H1 (cell line): ENCODE results near the gene SPATS2L. TPM values are rescaled to one million over a fixed set of nuclear protein-coding genes. Genes with fewer than 3 reads are reported as not detected.

Experiments used
- CTCF ChIA-PET: fragments of 300-600 bp; sonication (Branson Sonifier 250); formaldehyde crosslinking; loops from one replicate; lab custom pipeline; 2021; ENCODE audit not compliant: partially characterized antibody; lab: Charles Lee
- POLR2A ChIA-PET: fragments of 300-600 bp; sonication (Branson Sonifier 250); formaldehyde crosslinking; loops from one replicate; lab custom pipeline; 2021; ENCODE audit warnings: inconsistent platforms; ENCODE audit not compliant: partially characterized antibody; lab: Charles Lee
- DNase-seq, 2 experiments: peaks; one replicate each; pipeline versions ENCODE4 v3.0.0 to v3.0.0-alpha.2; 2010 to 2022; ENCODE audit warnings: low spot score in 2 of 2, low read depth in 1 of 2, mixed read lengths in 1 of 2
- FAIRE-seq: peaks from 2 replicates; lab custom pipeline; 2011; peaks lifted over from hg19 to GRCh38; lab: Jason Lieb, UNC
- H2AFZ ChIP-seq: 2 replicates; pipeline ENCODE4 v1.8.1; 2012; ENCODE audit warnings: low read length, inconsistent platforms
- H2AK5ac ChIP-seq: 2 replicates; pipeline ENCODE4 v1.6.1; 2013; ENCODE audit warnings: low read depth, low read length
- H2BK120ac ChIP-seq: replicated peaks from 2 replicates; pipeline ENCODE3; 2013; ENCODE audit warnings: low read depth, low read length, inconsistent platforms
- H2BK12ac ChIP-seq: 2 replicates; pipeline ENCODE4 v1.6.1; 2013; ENCODE audit warnings: low read depth, low read length
- H2BK15ac ChIP-seq: 2 replicates; pipeline ENCODE4 v1.6.1; 2013; ENCODE audit warnings: low read length
- H2BK20ac ChIP-seq: 2 replicates; pipeline ENCODE4 v1.6.1; 2013; ENCODE audit warnings: low read length
- H2BK5ac ChIP-seq: 2 replicates; pipeline ENCODE4 v1.6.1; 2013; ENCODE audit warnings: low read depth, low read length
- H3K14ac ChIP-seq: 2 replicates; pipeline ENCODE4 v1.6.1; 2013; ENCODE audit warnings: inconsistent platforms; ENCODE audit not compliant: insufficient read length
- H3K18ac ChIP-seq: 2 replicates; pipeline ENCODE4 v1.6.1; 2013; ENCODE audit warnings: low read length; ENCODE audit errors: extremely low read depth
- H3K23ac ChIP-seq: 2 replicates; pipeline ENCODE4 v1.6.1; 2013; ENCODE audit warnings: inconsistent platforms; ENCODE audit not compliant: insufficient read length
- H3K23me2 ChIP-seq: 2 replicates; pipeline ENCODE4 v1.6.1; 2013; ENCODE audit warnings: low read depth, low read length
- H3K27ac ChIP-seq: 2 replicates; pipeline ENCODE4 v1.6.1; 2011; ENCODE audit warnings: low read depth, low read length, inconsistent platforms
- H3K27me3 ChIP-seq, 4 experiments: replicated peaks in 1 of 4; 1 replicate in 1 of 4; 2 replicates in 3 of 4; pipeline versions ENCODE4 v1.6.1 to v1.8.1; 2011 to 2013; ENCODE audit warnings: low read length in 3 of 4, mild to moderate bottlenecking in 3 of 4, inconsistent platforms in 2 of 4, mixed read lengths in 2 of 4, moderate library complexity in 1 of 4; ENCODE audit not compliant: control insufficient read depth in 3 of 4, insufficient read depth in 3 of 4; ENCODE audit errors: extremely low read depth in 1 of 4
- H3K36me3 ChIP-seq, 4 experiments: 2 replicates each; pipeline versions ENCODE4 v1.6.1 to v1.8.1; 2011 to 2013; ENCODE audit warnings: mild to moderate bottlenecking in 4 of 4, low read length in 3 of 4, moderate library complexity in 2 of 4, control low read depth in 1 of 4, inconsistent platforms in 1 of 4; ENCODE audit not compliant: insufficient read depth in 4 of 4, control insufficient read depth in 2 of 4
- H3K4ac ChIP-seq: replicated peaks from 2 replicates; pipeline ENCODE3; 2013; ENCODE audit warnings: low read length, low read depth, mixed read lengths, inconsistent platforms; ENCODE audit not compliant: insufficient read length
- H3K4me1 ChIP-seq, 4 experiments: replicated peaks in 1 of 4; 1 replicate in 1 of 4; 2 replicates in 3 of 4; pipeline versions ENCODE4 v1.6.1 to v1.8.1; 2011 to 2013; ENCODE audit warnings: low read length in 3 of 4, inconsistent platforms in 2 of 4, mixed read lengths in 1 of 4; ENCODE audit not compliant: insufficient read depth in 4 of 4, control insufficient read depth in 3 of 4
- H3K4me2 ChIP-seq, 2 experiments: 2 replicates each; pipeline versions ENCODE4 v1.6.1 to v1.8.1; 2011 to 2013; ENCODE audit warnings: low read depth in 2 of 2, low read length in 2 of 2, control low read depth in 1 of 2, inconsistent platforms in 1 of 2, mild to moderate bottlenecking in 1 of 2; ENCODE audit not compliant: insufficient read depth in 1 of 2
- H3K4me3 ChIP-seq, 4 experiments: fragments of 200-600, 300-600 bp in 1 of 4; sonication (generic), shearing (Covaris generic), sonication (Bioruptor Twin) in 1 of 4; 2 replicates each; pipeline versions ENCODE4 v1.5.1 to v1.8.1; 2011 to 2016; ENCODE audit warnings: low read length in 4 of 4, low read depth in 3 of 4, control low read depth in 2 of 4, inconsistent platforms in 2 of 4, mild to moderate bottlenecking in 2 of 4, mixed read lengths in 1 of 4, moderate library complexity in 1 of 4; ENCODE audit not compliant: insufficient read depth in 2 of 4; ENCODE audit errors: extremely low read depth in 1 of 4
- H3K56ac ChIP-seq: replicated peaks from 2 replicates; pipeline ENCODE3; 2013; ENCODE audit warnings: low read depth, mild to moderate bottlenecking, mixed read lengths, low read length, inconsistent platforms; ENCODE audit not compliant: insufficient read length
- H3K79me1 ChIP-seq: 2 replicates; pipeline ENCODE4 v1.6.1; 2013; ENCODE audit warnings: low read depth, low read length, control low read depth
- H3K79me2 ChIP-seq, 2 experiments: 2 replicates each; pipeline versions ENCODE4 v1.6.1 to v1.8.1; 2012 to 2013; ENCODE audit warnings: low read length in 2 of 2, mild to moderate bottlenecking in 2 of 2, inconsistent platforms in 1 of 2; ENCODE audit not compliant: insufficient read depth in 2 of 2, control insufficient read depth in 1 of 2
- H3K9ac ChIP-seq, 4 experiments: replicated peaks in 1 of 4; 1 replicate in 1 of 4; 2 replicates in 3 of 4; pipeline versions ENCODE4 v1.6.1 to v1.8.1; 2011 to 2013; ENCODE audit warnings: low read depth in 3 of 4, low read length in 3 of 4, control low read depth in 2 of 4, mild to moderate bottlenecking in 2 of 4, moderate library complexity in 2 of 4, inconsistent platforms in 1 of 4; ENCODE audit errors: extremely low read depth in 1 of 4
- H3K9me3 ChIP-seq, 2 experiments: 2 replicates each; pipeline versions ENCODE4 v1.6.1 to v1.8.1; 2012 to 2013; ENCODE audit warnings: mild to moderate bottlenecking in 2 of 2, moderate library complexity in 2 of 2, control low read depth in 1 of 2, inconsistent platforms in 1 of 2, low read depth in 1 of 2, low read length in 1 of 2, mixed read lengths in 1 of 2; ENCODE audit not compliant: insufficient read depth in 2 of 2
- H4K20me1 ChIP-seq, 2 experiments: replicated peaks in 1 of 2; 2 replicates each; pipeline versions ENCODE3 to v1.8.1; 2011 to 2013; ENCODE audit warnings: inconsistent platforms in 2 of 2, low read length in 2 of 2, mild to moderate bottlenecking in 1 of 2; ENCODE audit not compliant: insufficient read depth in 2 of 2, control insufficient read depth in 1 of 2
- H4K5ac ChIP-seq: 2 replicates; pipeline ENCODE4 v1.6.1; 2013; ENCODE audit warnings: low read length, low read depth, mixed read lengths, inconsistent platforms; ENCODE audit not compliant: insufficient read length
- H4K8ac ChIP-seq: 2 replicates; pipeline ENCODE4 v1.8.0; 2013; ENCODE audit warnings: mild to moderate bottlenecking, moderate library complexity, low read length, inconsistent platforms; ENCODE audit not compliant: insufficient read depth; ENCODE audit errors: extremely low read depth
- H4K91ac ChIP-seq: replicated peaks from 2 replicates; pipeline ENCODE3; 2013; ENCODE audit warnings: low read length, mixed read lengths, inconsistent platforms; ENCODE audit not compliant: insufficient read length
- CEBPB ChIP-seq: IDR thresholded peaks from 2 replicates; pipeline ENCODE4 v1.6.1; 2012; ENCODE audit warnings: low read depth, low read length
- CREB1 ChIP-seq: IDR thresholded peaks from 2 replicates; pipeline ENCODE4 v1.6.1; 2012; ENCODE audit warnings: inconsistent platforms
- CTBP2 ChIP-seq: IDR thresholded peaks from 2 replicates; pipeline ENCODE4 v1.7.0; 2011; ENCODE audit warnings: borderline replicate concordance, mild to moderate bottlenecking, moderate library complexity, mixed read lengths, low read length; ENCODE audit not compliant: insufficient read depth, insufficient read length
- EZH2 ChIP-seq: fragments of 200-600 bp; sonication (generic); IDR thresholded peaks from 2 replicates; pipeline ENCODE4 v1.7.1; 2012; ENCODE audit warnings: low read depth, mild to moderate bottlenecking, moderate library complexity, low read length, inconsistent platforms; ENCODE audit not compliant: severe bottlenecking
- KDM5A ChIP-seq: fragments of 200-600 bp; IDR thresholded peaks from 2 replicates; pipeline ENCODE4 v1.7.1; 2012; ENCODE audit warnings: mild to moderate bottlenecking, low read length, inconsistent platforms, mixed read lengths
- NANOG ChIP-seq: IDR thresholded peaks from 2 replicates; pipeline ENCODE4 v1.6.1; 2011; ENCODE audit warnings: low read length, low read depth, mild to moderate bottlenecking, inconsistent platforms; ENCODE audit not compliant: insufficient read depth, poor library complexity, severe bottlenecking
- PHF8 ChIP-seq: fragments of 200-600 bp; sonication (generic); conservative IDR thresholded peaks from 2 replicates; pipeline ENCODE4 v1.7.1; 2012; ENCODE audit warnings: low read depth, mild to moderate bottlenecking, inconsistent platforms, low read length, moderate library complexity
- POLR2AphosphoS5 ChIP-seq: IDR thresholded peaks from 2 replicates; pipeline ENCODE4 v1.6.1; 2011; ENCODE audit warnings: low read depth, low read length
- RAD21 ChIP-seq, 2 experiments: IDR thresholded peaks in 1 of 2; conservative IDR thresholded peaks in 1 of 2; 2 replicates each; pipeline ENCODE4 v1.6.1; 2011; ENCODE audit warnings: low read depth in 2 of 2, low read length in 2 of 2, improper control_type of control experiment in 1 of 2, inconsistent platforms in 1 of 2, mild to moderate bottlenecking in 1 of 2, moderate library complexity in 1 of 2
- SIN3A ChIP-seq, 2 experiments: IDR thresholded peaks in 1 of 2; conservative IDR thresholded peaks in 1 of 2; 2 replicates each; pipeline ENCODE4 v1.6.1; 2011 to 2012; ENCODE audit warnings: low read length in 2 of 2, improper control_type of control experiment in 1 of 2, low read depth in 1 of 2, mild to moderate bottlenecking in 1 of 2
- SIRT6 ChIP-seq: IDR thresholded peaks from one replicate; pipeline ENCODE4 v1.7.1; 2012; ENCODE audit warnings: low read length, inconsistent platforms
- SUZ12 ChIP-seq: fragments of 200-600 bp; sonication (generic); IDR thresholded peaks from 2 replicates; pipeline ENCODE4 v1.6.1; 2012; ENCODE audit warnings: mild to moderate bottlenecking, inconsistent platforms, low read length, moderate library complexity, mixed read lengths
- TBP ChIP-seq: IDR thresholded peaks from 2 replicates; pipeline ENCODE4 v1.6.1; 2011; ENCODE audit warnings: low read depth, low read length, improper control_type of control experiment
- TEAD4 ChIP-seq: IDR thresholded peaks from 2 replicates; pipeline ENCODE4 v1.6.1; 2012; ENCODE audit warnings: low read depth, low read length, inconsistent platforms, mixed read lengths
- YY1 ChIP-seq: IDR thresholded peaks from 2 replicates; pipeline ENCODE4 v1.6.1; 2011; ENCODE audit warnings: low read depth, mild to moderate bottlenecking, low read length
- WGBS, 2 experiments: shearing (Covaris generic) in 1 of 2; methylation state at CpG; one replicate each; pipeline versions ENCODE4 v1.1.6 to v1.1.7; 2013 to 2015; ENCODE audit warnings: low lambda C conversion rate in 2 of 2, mixed read lengths in 2 of 2, inconsistent platforms in 1 of 2, low coverage in 1 of 2, missing lambda C conversion rate in 1 of 2; ENCODE audit not compliant: insufficient replicate concordance in 2 of 2, insufficient coverage in 1 of 2, insufficient read length in 1 of 2; ENCODE audit errors: extremely low coverage in 1 of 2, missing lambda C conversion rate in 1 of 2; 5-methylcytosine and 5-hydroxymethylcytosine counted together
- polyA plus RNA-seq, 7 experiments: library from polyadenylated mRNA; depleted of rRNA in 3 of 7; stranded (reverse) in 5 of 7; unstranded in 2 of 7; fragments of >200 nt in 5 of 7; fragments of 200-250 nt in 2 of 7; gene quantifications; 1 replicate in 5 of 7; 2 replicates in 1 of 7; 4 replicates in 1 of 7; pipeline versions ENCODE4 v1.2.1 to v1.2.3, GENCODE V29; 2011 to 2013; ENCODE audit warnings: missing spikeins in 2 of 7, mixed read lengths in 2 of 7
- total RNA-seq: library from RNA; stranded (reverse); fragmentation: NEBNext Ultra II Directional; extraction: Animal tissue kit (Norgen Biotek cat#: 25700); gene quantifications from 2 replicates; pipeline ENCODE4 v1.2.1, GENCODE V29; 2021

SPATS2L gene
- total and polyA plus RNA-seq, 2 of the 8 experiments (the other 6 are each of a cell fraction or from before 2014, with no cell fraction given), result 67.3 to 189 TPM

GRCh38 chr2:200300065-200300464, 6.4 kb upstream of the SPATS2L start:
- Histone ChIP-seq H2BK5ac (no peak overlapping the region), H3K79me1 (no peaks in the 10 kb centered on the region), H4K20me1 (no peaks in the 10 kb centered on the region), H3K27me3 (peaks cover 0 to 2% (median 0%) of the 10 kb centered on the region in 4 experiments; a peak in 2 of 7 replicates), H3K23me2 (no peaks in the 10 kb centered on the region), H3K4me3 (no peak overlapping the region), H2BK120ac (no peak overlapping the region), H3K79me2 (peaks cover 0 to 5% of the 10 kb centered on the region in 2 experiments; a peak in 1 of 4 replicates), H2AK5ac (no peak overlapping the region), H2BK15ac (no peak overlapping the region), H4K8ac (no peak overlapping the region), H3K18ac (no peak overlapping the region), H4K5ac (no peak overlapping the region), H3K9me3 (no peaks in the 10 kb centered on the region), H4K91ac (no peak overlapping the region), H2BK20ac (peak overlapping the region; percentile 29; the same call in 1 of the 2 replicates), H3K14ac (no peak overlapping the region), H2BK12ac (no peak overlapping the region), H3K4me1 (no peaks in the 10 kb centered on the region), H2AFZ (no peak overlapping the region), H3K4ac (no peak overlapping the region), H3K56ac (no peak overlapping the region), H3K9ac (no peak overlapping the region), H3K4me2 (no peak overlapping the region), H3K36me3 (no peaks in the 10 kb centered on the region), H3K23ac (no peak overlapping the region), H3K27ac (no peak overlapping the region)
- WGBS, 2 experiments, result 100% methylated on average over 1 of the region's 1 CpG; no CpG with 5 or more reads in 1 of the 2 experiments
- ChIA-PET POLR2A (no interaction called here), CTCF (no interaction called here)
- no peak for FAIRE-seq
- DNase-seq, result no peak
- no peak for TF ChIP-seq YY1
- no peak for TF ChIP-seq EZH2
- TF ChIP-seq PHF8, result no peak
- no peak for TF ChIP-seq SIRT6
- no peak for TF ChIP-seq RAD21 (IDR thresholded peaks at IDR 0.05 in 1 of 2, conservative IDR thresholded peaks at IDR 0.05 in 1 of 2; ENCODE audit: low read depth in 2 of 2, low read length in 2 of 2)
- TF ChIP-seq TEAD4, result no peak
- TF ChIP-seq SIN3A (conservative IDR thresholded peaks at IDR 0.05 in 1 of 2, IDR thresholded peaks at IDR 0.05 in 1 of 2; ENCODE audit: low read depth in 1 of 2, low read length in 2 of 2), result no peak
- TF ChIP-seq KDM5A, result no peak
- TF ChIP-seq CEBPB, result no peak
- no peak for TF ChIP-seq POLR2AphosphoS5
- TF ChIP-seq TBP, result no peak
- TF ChIP-seq NANOG, result no peak
- TF ChIP-seq CTBP2, result no peak
- no peak for TF ChIP-seq CREB1
- no peak for TF ChIP-seq SUZ12
